IPS DF 6.9 (cell line): ENCODE data around the gene ADAR.
A peak's percentile ranks its signal among the peaks of the same experiment; 100 is the strongest.

Source experiments
- DNase-seq: peaks from one replicate; pipeline ENCODE4 v3.0.0-alpha.2; 2013; ENCODE audit warnings: low read depth, low spot score
- H3K27ac ChIP-seq: one replicate; pipeline ENCODE4 v1.5.1; 2013; ENCODE audit warnings: low read length, control low read depth
- H3K27me3 ChIP-seq: 2 replicates; pipeline ENCODE4 v1.6.1; 2013; ENCODE audit warnings: mild to moderate bottlenecking, low read length; ENCODE audit not compliant: control insufficient read depth, insufficient read depth
- H3K36me3 ChIP-seq: 2 replicates; pipeline ENCODE4 v1.6.1; 2013; ENCODE audit warnings: low read length; ENCODE audit not compliant: control insufficient read depth, insufficient read depth
- H3K4me1 ChIP-seq: 2 replicates; pipeline ENCODE4 v1.6.1; 2013; ENCODE audit warnings: low read length; ENCODE audit not compliant: control insufficient read depth, insufficient read depth
- H3K4me3 ChIP-seq: 2 replicates; pipeline ENCODE4 v1.5.1; 2013; ENCODE audit warnings: mild to moderate bottlenecking, low read length
- H3K9me3 ChIP-seq: 2 replicates; pipeline ENCODE4 v1.6.1; 2013; ENCODE audit warnings: low read length, inconsistent platforms; ENCODE audit not compliant: control insufficient read depth, insufficient read depth
- WGBS: extraction: QIAGEN DNeasy Blood & Tissue Kit; methylation state at CpG from one replicate; pipeline ENCODE4 v1.1.7; 2013; ENCODE audit warnings: mixed read lengths, missing lambda C conversion rate; ENCODE audit not compliant: insufficient read length, insufficient coverage; 5-methylcytosine and 5-hydroxymethylcytosine counted together

The ADAR gene

DNA sequence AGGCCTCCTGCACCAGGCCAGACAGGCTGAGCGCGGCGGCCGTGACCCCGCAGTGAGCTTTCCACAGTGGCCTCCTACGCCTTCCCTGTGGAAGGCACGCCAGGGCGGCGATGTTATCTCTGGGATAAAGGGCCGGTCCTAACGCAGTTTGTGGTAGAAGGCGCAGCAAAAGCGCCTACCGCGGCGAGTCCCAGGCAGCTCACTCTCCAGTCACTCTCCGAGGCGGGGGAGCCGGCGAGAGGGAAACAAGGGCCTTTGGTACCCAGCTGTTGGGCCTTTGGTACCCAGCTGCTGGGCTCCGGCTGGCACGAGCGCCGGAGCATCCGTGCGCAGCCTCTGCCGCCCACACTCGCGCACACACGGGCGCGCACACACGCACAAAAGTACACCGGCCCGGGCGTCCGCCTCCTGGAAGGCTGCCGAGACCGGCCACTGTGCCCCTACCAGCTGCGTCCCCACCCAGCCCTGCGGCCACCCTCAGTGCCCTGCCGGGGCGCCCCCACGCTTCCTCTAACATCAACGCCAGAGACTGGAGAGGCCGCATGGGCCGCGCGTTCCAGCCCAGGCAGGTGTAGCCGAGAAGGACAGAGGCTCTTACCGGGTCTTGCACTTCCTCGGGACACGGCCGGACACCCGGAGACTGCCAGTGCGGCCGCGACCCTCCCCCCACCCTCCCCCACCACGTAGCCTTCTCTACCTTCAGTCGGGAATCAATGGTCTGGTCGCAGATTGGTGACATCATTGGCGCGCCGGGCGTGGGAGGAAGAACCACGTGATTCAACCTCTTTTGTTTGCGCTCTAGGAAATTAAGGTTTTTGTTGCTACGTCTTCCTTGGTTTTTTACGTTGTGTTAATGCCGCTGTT is 19.5 kb upstream of the ADAR start:
- DNase-seq: peak; percentile 84
- Histone ChIP-seq H3K4me3 (peak overlapping the region; percentile 92), H3K27me3 (no peaks in the 10 kb centered on the region), H3K36me3 (no peaks in the 10 kb centered on the region; the same call in 1 of the 2 replicates), H3K27ac (no peak overlapping the region), H3K9me3 (no peaks in the 10 kb centered on the region), H3K4me1 (no peaks in the 10 kb centered on the region; the same call in 1 of the 2 replicates)
- no CpG with 5 or more reads among the region's 70 CpGs for WGBS

DNA sequence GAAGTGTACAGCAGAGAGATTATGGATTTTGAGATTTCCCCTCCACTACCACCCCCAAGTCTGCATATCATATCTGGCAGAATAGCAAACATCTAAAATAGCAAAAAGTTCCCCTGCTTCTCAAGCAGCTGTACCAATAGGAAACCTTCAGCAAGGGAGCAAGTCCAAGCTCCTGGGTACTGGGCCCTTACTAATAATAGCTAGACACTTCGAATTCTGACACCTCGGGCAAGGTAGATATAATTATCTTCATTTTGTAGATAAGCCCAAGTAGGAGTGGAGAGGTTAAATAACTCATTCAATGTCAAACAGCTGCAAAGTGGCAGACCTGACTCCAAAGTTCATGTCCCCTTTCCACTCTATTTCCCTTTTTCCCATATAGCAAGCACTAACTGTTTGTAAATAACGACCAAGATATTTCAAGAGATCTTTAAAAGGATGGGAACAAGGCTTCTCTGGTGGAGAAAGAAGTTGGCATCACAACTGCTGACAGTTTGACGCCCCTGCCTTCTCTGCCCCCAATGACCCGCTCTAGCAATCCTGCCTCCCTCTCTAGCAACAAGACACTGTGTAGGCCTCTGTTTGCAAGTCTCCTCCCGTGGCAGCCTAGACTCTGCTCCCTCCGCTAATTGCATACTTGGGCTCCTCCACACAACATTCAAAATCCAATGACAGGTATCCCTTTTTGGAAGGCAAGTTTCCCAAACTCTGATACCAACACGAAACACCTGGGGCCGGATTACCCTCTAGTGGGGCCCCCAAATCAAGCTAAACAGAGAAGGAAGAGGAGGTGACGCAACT is 18.7 kb upstream of the ADAR start:
- Histone ChIP-seq H3K27ac (no peak overlapping the region), H3K9me3 (no peaks in the 10 kb centered on the region), H3K27me3 (no peaks in the 10 kb centered on the region), H3K4me1 (no peaks in the 10 kb centered on the region; the same call in 1 of the 2 replicates), H3K4me3 (peak overlapping the region; percentile 92), H3K36me3 (no peaks in the 10 kb centered on the region; the same call in 1 of the 2 replicates)
- WGBS: no CpG with 5 or more reads among the region's 10 CpGs
- no peak for DNase-seq

GRCh38 chr1:154624746-154625643 is 17.0 kb upstream of the ADAR start:
- H3K27me3 ChIP-seq: no peaks in the 10 kb centered on the region
- DNase-seq: no peak
- WGBS: no CpG with 5 or more reads among the region's 8 CpGs
- no peak overlapping the region for H3K4me3 ChIP-seq
- no peaks in the 10 kb centered on the region for H3K9me3 ChIP-seq
- H3K36me3 ChIP-seq: no peaks in the 10 kb centered on the region; the same call in 1 of the 2 replicates
- no peak overlapping the region for H3K27ac ChIP-seq
- no peaks in the 10 kb centered on the region; the same call in 1 of the 2 replicates for H3K4me1 ChIP-seq

DNA sequence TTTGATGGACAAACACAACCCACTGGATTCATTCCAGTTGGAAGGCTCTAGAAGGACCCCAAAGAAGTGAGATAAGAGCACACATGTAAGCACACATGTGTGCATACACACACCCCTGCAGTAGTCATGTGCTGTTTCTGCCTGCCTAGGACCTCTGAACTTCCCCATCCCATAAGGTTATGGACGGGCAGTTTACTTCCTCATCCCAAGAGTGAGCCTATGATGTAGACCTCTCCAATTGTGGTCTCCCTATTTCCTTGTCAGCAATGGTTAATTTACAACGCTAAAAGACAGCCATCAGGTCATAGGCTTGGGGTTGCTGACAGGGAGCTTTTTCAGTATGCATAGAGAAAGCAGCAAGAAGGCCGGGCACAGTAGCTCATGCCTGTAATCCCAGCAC is 15.4 kb upstream of the ADAR start:
- Histone ChIP-seq H3K4me3 (no peak overlapping the region), H3K36me3 (no peaks in the 10 kb centered on the region; the same call in 1 of the 2 replicates), H3K27me3 (no peaks in the 10 kb centered on the region), H3K27ac (no peak overlapping the region), H3K9me3 (no peaks in the 10 kb centered on the region), H3K4me1 (no peaks in the 10 kb centered on the region; the same call in 1 of the 2 replicates)
- DNase-seq: no peak
- WGBS: no CpG with 5 or more reads among the region's 3 CpGs

DNA sequence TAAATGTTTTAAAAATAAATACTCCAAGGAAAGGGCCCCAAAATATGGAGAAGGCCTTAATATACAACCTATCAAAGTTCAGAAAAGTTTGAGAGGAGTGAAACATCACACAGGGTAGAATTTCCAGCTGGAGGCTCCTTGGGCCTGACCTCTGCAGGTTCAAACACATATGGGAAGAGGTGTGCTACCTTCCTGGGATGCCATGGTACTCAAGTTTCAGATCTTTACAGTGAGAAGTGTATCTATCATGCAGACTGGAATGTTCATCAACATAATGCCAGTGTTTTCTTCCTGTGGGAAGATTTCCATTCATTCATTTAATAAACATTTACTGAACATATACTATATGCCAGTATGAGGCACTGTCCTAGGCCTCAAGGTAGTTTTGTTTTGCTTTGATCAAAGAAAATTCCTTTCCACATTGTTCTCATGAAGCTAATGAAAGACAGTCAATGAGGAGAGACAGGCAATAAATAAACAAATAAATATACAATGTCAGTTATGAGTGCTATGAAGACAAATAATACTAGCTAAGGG is 14.6 kb upstream of the ADAR start:
- Histone ChIP-seq H3K4me1 (no peaks in the 10 kb centered on the region), H3K36me3 (no peaks in the 10 kb centered on the region; the same call in 1 of the 2 replicates), H3K27me3 (no peaks in the 10 kb centered on the region), H3K27ac (no peak overlapping the region), H3K9me3 (no peaks in the 10 kb centered on the region), H3K4me3 (no peak overlapping the region)
- DNase-seq: no peak

GRCh38 chr1:154621875-154622274 is 13.9 kb upstream of the ADAR start:
- no CpG with 5 or more reads among the region's 5 CpGs for WGBS
- no peak overlapping the region for H3K27ac ChIP-seq
- no peak overlapping the region for H3K4me3 ChIP-seq
- DNase-seq: no peak
- H3K9me3 ChIP-seq: no peaks in the 10 kb centered on the region
- H3K4me1 ChIP-seq: no peaks in the 10 kb centered on the region
- H3K36me3 ChIP-seq: no peaks in the 10 kb centered on the region
- H3K27me3 ChIP-seq: no peaks in the 10 kb centered on the region

GRCh38 chr1:154620751-154621150 is 12.8 kb upstream of the ADAR start:
- DNase-seq: no peak
- Histone ChIP-seq H3K4me3 (no peak overlapping the region), H3K9me3 (no peaks in the 10 kb centered on the region), H3K4me1 (peaks cover 2% of the 10 kb centered on the region; the same call in 1 of the 2 replicates), H3K27me3 (no peaks in the 10 kb centered on the region), H3K27ac (no peak overlapping the region), H3K36me3 (no peaks in the 10 kb centered on the region)
- WGBS: no CpG with 5 or more reads among the region's 3 CpGs

GRCh38 chr1:154619181-154619948 is 11.4 kb upstream of the ADAR start:
- no CpG with 5 or more reads among the region's 5 CpGs for WGBS

GRCh38 chr1:154616659-154617345 is 8.8 kb upstream of the ADAR start:
- no peaks in the 10 kb centered on the region for H3K36me3 ChIP-seq
- no peak overlapping the region for H3K27ac ChIP-seq
- DNase-seq: no peak
- H3K4me1 ChIP-seq: peaks cover 3% of the 10 kb centered on the region; the same call in 1 of the 2 replicates
- no peaks in the 10 kb centered on the region for H3K9me3 ChIP-seq
- H3K4me3 ChIP-seq: no peak overlapping the region
- WGBS: no CpG with 5 or more reads among the region's 5 CpGs
- no peaks in the 10 kb centered on the region for H3K27me3 ChIP-seq

More at GRCh38 chr1:154619181-154619948, 11.4 kb upstream of the ADAR start:
- H3K4me3 ChIP-seq: no peak overlapping the region
- H3K27ac ChIP-seq: no peak overlapping the region
- no peaks in the 10 kb centered on the region for H3K9me3 ChIP-seq
- no peaks in the 10 kb centered on the region for H3K36me3 ChIP-seq
- DNase-seq: no peak
- peaks cover 3% of the 10 kb centered on the region; the same call in 1 of the 2 replicates for H3K4me1 ChIP-seq
- no peaks in the 10 kb centered on the region for H3K27me3 ChIP-seq
